PC-9 (cell line): ENCODE results near the gene MYL4.

Source experiments
- EZH2 ChIP-seq: fragments of 200-600 bp; sonication (generic); IDR thresholded peaks from 2 replicates; pipeline ENCODE4 v1.8.0; 2017; ENCODE audit warnings: antibody characterized with exemption, low read depth
- TF ChIP-seq, protein P1 (sequence below): fragments of 200-600 bp; sonication (generic); conservative IDR thresholded peaks from 2 replicates; pipeline ENCODE4 v1.6.1; 2017; ENCODE audit warnings: mixed run types, antibody characterized with exemption, mild to moderate bottlenecking, moderate library complexity

DNA sequence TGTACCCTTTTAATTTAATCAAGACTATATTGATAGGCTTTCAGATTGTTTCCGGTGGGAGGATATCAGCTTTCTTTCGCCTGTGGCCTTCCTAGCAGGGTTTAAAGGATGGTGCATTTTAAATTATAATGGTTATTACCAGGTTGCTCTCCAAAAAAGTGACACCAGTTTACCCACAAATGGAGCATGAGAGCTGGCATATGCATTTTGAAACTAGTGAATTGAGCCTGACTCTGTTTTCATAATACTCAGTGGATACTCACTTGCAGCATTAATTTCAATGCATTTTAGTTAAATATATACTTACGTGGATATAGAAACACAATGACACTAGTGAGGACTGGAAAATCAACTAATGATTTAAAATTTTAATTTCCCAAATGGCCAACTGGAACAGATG is 5.8 kb downstream of the MYL4 start:
- TF ChIP-seq, protein P1, sequence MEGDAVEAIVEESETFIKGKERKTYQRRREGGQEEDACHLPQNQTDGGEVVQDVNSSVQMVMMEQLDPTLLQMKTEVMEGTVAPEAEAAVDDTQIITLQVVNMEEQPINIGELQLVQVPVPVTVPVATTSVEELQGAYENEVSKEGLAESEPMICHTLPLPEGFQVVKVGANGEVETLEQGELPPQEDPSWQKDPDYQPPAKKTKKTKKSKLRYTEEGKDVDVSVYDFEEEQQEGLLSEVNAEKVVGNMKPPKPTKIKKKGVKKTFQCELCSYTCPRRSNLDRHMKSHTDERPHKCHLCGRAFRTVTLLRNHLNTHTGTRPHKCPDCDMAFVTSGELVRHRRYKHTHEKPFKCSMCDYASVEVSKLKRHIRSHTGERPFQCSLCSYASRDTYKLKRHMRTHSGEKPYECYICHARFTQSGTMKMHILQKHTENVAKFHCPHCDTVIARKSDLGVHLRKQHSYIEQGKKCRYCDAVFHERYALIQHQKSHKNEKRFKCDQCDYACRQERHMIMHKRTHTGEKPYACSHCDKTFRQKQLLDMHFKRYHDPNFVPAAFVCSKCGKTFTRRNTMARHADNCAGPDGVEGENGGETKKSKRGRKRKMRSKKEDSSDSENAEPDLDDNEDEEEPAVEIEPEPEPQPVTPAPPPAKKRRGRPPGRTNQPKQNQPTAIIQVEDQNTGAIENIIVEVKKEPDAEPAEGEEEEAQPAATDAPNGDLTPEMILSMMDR: no peak
- TF ChIP-seq EZH2: no peak
